ENCODE data around the gene RIMBP2. TPM values are rescaled to one million over a fixed set of nuclear protein-coding genes. Genes with fewer than 3 reads are reported as not detected.

Gene RIMBP2
- polyA plus RNA-seq, 1 donor (not counting 4 experiments of a cell fraction or from before 2014, with no cell fraction given), result 0.16 TPM

DNA sequence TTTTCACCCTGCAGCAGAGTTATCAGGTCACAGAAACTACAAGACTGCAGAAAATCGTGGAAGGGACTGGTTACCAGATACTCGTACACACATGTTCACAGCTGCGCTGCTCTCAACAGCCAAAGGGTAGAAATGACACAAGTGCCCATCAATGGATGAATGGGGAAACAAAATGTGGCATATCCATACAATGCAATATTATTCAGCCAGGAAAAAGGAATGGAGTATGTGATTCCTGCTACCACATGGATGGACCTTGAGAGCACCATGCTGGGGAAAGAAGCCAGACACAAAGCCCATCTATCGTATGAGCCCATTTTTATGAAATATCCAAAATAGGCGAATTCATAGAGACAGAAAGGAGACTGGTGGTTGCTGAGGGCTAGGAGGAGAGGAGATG is 1.7 kb upstream of the RIMBP2 start:
- DNase-seq (ENCODE audit: low read depth, low spot score), result no peak
- peaks cover 30% of the 10 kb centered on the region for H3K27me3 ChIP-seq (ENCODE audit: control insufficient read depth, extremely low read depth, insufficient read depth, low read length)
- H3K4me3 ChIP-seq (ENCODE audit: control insufficient read depth in 2 of 3, extremely low read depth in 1 of 3, insufficient read depth in 2 of 3, low read depth in 1 of 3, low read length in 3 of 3), result no peak overlapping the region
- TF ChIP-seq, protein P1, sequence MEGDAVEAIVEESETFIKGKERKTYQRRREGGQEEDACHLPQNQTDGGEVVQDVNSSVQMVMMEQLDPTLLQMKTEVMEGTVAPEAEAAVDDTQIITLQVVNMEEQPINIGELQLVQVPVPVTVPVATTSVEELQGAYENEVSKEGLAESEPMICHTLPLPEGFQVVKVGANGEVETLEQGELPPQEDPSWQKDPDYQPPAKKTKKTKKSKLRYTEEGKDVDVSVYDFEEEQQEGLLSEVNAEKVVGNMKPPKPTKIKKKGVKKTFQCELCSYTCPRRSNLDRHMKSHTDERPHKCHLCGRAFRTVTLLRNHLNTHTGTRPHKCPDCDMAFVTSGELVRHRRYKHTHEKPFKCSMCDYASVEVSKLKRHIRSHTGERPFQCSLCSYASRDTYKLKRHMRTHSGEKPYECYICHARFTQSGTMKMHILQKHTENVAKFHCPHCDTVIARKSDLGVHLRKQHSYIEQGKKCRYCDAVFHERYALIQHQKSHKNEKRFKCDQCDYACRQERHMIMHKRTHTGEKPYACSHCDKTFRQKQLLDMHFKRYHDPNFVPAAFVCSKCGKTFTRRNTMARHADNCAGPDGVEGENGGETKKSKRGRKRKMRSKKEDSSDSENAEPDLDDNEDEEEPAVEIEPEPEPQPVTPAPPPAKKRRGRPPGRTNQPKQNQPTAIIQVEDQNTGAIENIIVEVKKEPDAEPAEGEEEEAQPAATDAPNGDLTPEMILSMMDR (optimal IDR thresholded peaks at IDR 0.05 in 1 of 3, IDR thresholded peaks at IDR 0.05 in 1 of 3, conservative IDR thresholded peaks at IDR 0.05 in 1 of 3; ENCODE audit: extremely low read depth in 1 of 3, insufficient read depth in 2 of 3, low read length in 3 of 3), result no peak
- TF ChIP-seq EZH2 (IDR thresholded peaks at IDR 0.05; ENCODE audit: low read length), result no peak
- H3K36me3 ChIP-seq (ENCODE audit: control insufficient read depth in 2 of 2, extremely low read depth in 1 of 2, insufficient read depth in 2 of 2, low read length in 2 of 2), result no peaks in the 10 kb centered on the region
- no peaks in the 10 kb centered on the region for H3K79me2 ChIP-seq (ENCODE audit: control insufficient read depth, insufficient read depth, low read length)
- dilution Hi-C loops (cut with MboI; ENCODE audit: extremely low pct_ligation_motif_present, low sequenced_read_pairs), result no loop called here
- H3K9me3 ChIP-seq (ENCODE audit: control insufficient read depth, low read depth, low read length), result no peaks in the 10 kb centered on the region
- H3K9ac ChIP-seq (ENCODE audit: control insufficient read depth, extremely low read depth, insufficient read depth, low read length), result no peak overlapping the region
- H3K9me1 ChIP-seq (ENCODE audit: control insufficient read depth, extremely low read depth, insufficient read depth, low read length), result no peaks in the 10 kb centered on the region
- FAIRE-seq, result no peak
- H4K20me1 ChIP-seq (ENCODE audit: control insufficient read depth, extremely low read depth, insufficient read depth, low read length), result no peaks in the 10 kb centered on the region
- peaks cover 13% of the 10 kb centered on the region for H3K4me1 ChIP-seq (ENCODE audit: control insufficient read depth, extremely low read depth, insufficient read depth, low read length)
- no peak overlapping the region for H2AFZ ChIP-seq (ENCODE audit: control insufficient read depth, low read length)
- H3K4me2 ChIP-seq (ENCODE audit: control insufficient read depth, extremely low read depth, insufficient read depth, low read depth, low read length), result no peak overlapping the region
- H3K27ac ChIP-seq (ENCODE audit: control insufficient read depth, insufficient read depth, low read length), result no peak overlapping the region

DNA sequence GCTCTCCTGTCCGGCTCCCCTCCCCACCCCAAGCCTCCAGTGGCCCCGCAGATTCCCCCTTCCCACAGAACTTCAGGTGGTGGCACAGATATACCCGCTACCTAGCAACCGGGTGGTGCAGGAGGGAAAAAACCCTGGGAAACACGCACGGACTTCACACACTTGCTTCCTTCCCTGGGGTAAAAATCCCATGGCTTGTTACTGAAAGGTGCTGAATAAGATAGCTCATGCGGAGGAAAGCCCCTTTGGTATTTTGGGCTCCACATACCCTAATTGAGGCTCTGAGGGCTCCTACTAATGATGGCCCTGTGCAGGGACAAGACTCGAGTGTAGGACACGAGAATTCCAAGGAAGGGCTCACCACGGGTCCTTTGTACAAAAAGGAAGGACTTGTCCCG is 869 bp upstream of the RIMBP2 start:
- H2AFZ ChIP-seq (ENCODE audit: control insufficient read depth, low read length), result no peak overlapping the region
- FAIRE-seq, result no peak

More for the DNA sequence above, 869 bp upstream of the RIMBP2 start:
- Histone ChIP-seq H3K36me3 (ENCODE audit: control insufficient read depth in 2 of 2, extremely low read depth in 1 of 2, insufficient read depth in 2 of 2, low read length in 2 of 2) (no peaks in the 10 kb centered on the region), H3K9me3 (ENCODE audit: control insufficient read depth, low read depth, low read length) (no peaks in the 10 kb centered on the region), H3K4me2 (ENCODE audit: control insufficient read depth, extremely low read depth, insufficient read depth, low read depth, low read length) (peak overlapping the region; percentile 80), H3K79me2 (ENCODE audit: control insufficient read depth, insufficient read depth, low read length) (no peaks in the 10 kb centered on the region), H4K20me1 (ENCODE audit: control insufficient read depth, extremely low read depth, insufficient read depth, low read length) (no peaks in the 10 kb centered on the region), H3K27ac (ENCODE audit: control insufficient read depth, insufficient read depth, low read length) (no peak overlapping the region), H3K4me1 (ENCODE audit: control insufficient read depth, extremely low read depth, insufficient read depth, low read length) (peaks cover 13% of the 10 kb centered on the region), H3K9me1 (ENCODE audit: control insufficient read depth, extremely low read depth, insufficient read depth, low read length) (no peaks in the 10 kb centered on the region), H3K4me3 (ENCODE audit: control insufficient read depth in 2 of 3, extremely low read depth in 1 of 3, insufficient read depth in 2 of 3, low read depth in 1 of 3, low read length in 3 of 3) (peak overlapping the region in 1 of 3 experiments; percentile 44), H3K27me3 (ENCODE audit: control insufficient read depth, extremely low read depth, insufficient read depth, low read length) (peaks cover 30% of the 10 kb centered on the region), H3K9ac (ENCODE audit: control insufficient read depth, extremely low read depth, insufficient read depth, low read length) (no peak overlapping the region)
- dilution Hi-C loops (cut with MboI; ENCODE audit: extremely low pct_ligation_motif_present, low sequenced_read_pairs), result no loop called here
- TF ChIP-seq EZH2 (IDR thresholded peaks at IDR 0.05; ENCODE audit: low read length), result no peak
- TF ChIP-seq, protein P1 (optimal IDR thresholded peaks at IDR 0.05 in 1 of 3, IDR thresholded peaks at IDR 0.05 in 1 of 3, conservative IDR thresholded peaks at IDR 0.05 in 1 of 3; ENCODE audit: extremely low read depth in 1 of 3, insufficient read depth in 2 of 3, low read length in 3 of 3), result no peak
- no peak for DNase-seq (ENCODE audit: low read depth, low spot score)
